Adrenal gland (tissue), 12 donors: ENCODE data around the gene DPH3. TPM values are rescaled to one million over a fixed set of nuclear protein-coding genes. Genes with fewer than 3 reads are reported as not detected.

Experiments used
- DNase-seq, 7 donors: peaks; one replicate each; pipeline ENCODE4 v3.0.0-alpha.2; 2019 to 2020
- H3K27ac ChIP-seq, 5 donors: fragments of 200-600 bp; sonication (generic) in 4 of 5; 1 replicate in 3 of 5; 2 replicates in 2 of 5; pipeline versions ENCODE4 v1.5.1 to v1.8.0; 2016 to 2020; ENCODE audit warnings: mild to moderate bottlenecking in 1 of 5
- H3K27me3 ChIP-seq: fragments of 200-600 bp; 2 replicates; pipeline ENCODE4 v1.8.0; 2021
- H3K36me3 ChIP-seq, 2 donors: fragments of 200-600 bp; replicated peaks in 1 of 2; 1 replicate in 1 of 2; 2 replicates in 1 of 2; pipeline versions ENCODE4 v1.5.1 to v1.8.0; 2018 to 2022
- H3K4me1 ChIP-seq, 2 donors: fragments of 200-600 bp; replicated peaks in 1 of 2; 1 replicate in 1 of 2; 2 replicates in 1 of 2; pipeline versions ENCODE4 v1.5.1 to v1.8.0; 2018 to 2021
- H3K4me3 ChIP-seq, 4 donors: fragments of 200-600 bp; sonication (generic) in 3 of 4; one replicate each; pipeline ENCODE4 v1.5.1; 2016 to 2018
- H3K9me3 ChIP-seq, 3 donors: fragments of 200-600 bp; sonication (generic) in 1 of 3; replicated peaks in 1 of 3; 1 replicate in 2 of 3; 2 replicates in 1 of 3; pipeline versions ENCODE4 v1.5.1 to v1.8.0; 2016 to 2021
- POLR2A ChIP-seq, 2 donors: fragments of 450-650 bp; IDR thresholded peaks; one replicate each; pipeline ENCODE4 v1.6.1; 2017; ENCODE audit warnings: antibody characterized with exemption in 2 of 2, mild to moderate bottlenecking in 2 of 2, moderate library complexity in 1 of 2
- WGBS, 4 donors: extraction: QIAGEN DNeasy Blood & Tissue Kit in 2 of 4; methylation state at CpG; one replicate each; pipeline versions ENCODE4 v1.1.5 to v1.1.7; 2013 to 2017; 5-methylcytosine and 5-hydroxymethylcytosine counted together
- intact Hi-C, 2 donors: fragments of 100-400 bp; cut with DNase I; formaldehyde crosslinking; loops; one replicate each; pipeline versions ENCODE4 v1.14.1 to v1.15.0; 2022 to 2023
- polyA plus RNA-seq, 3 donors: library from polyadenylated mRNA; stranded (reverse); fragments of 200-250 nt in 2 of 3; fragments of 350-450 nt in 1 of 3; fragmentation: Illumina TruSeq in 1 of 3; extraction: RNeasy Lipid Tissue Mini Kit (QIAGEN cat#74804) in 1 of 3; gene quantifications; one replicate each; pipeline ENCODE4 v1.2.3, GENCODE V29; 2013 to 2014
- total RNA-seq, 9 donors: library from RNA; depleted of rRNA in 4 of 9; stranded (reverse); fragments of >200 nt in 4 of 9; fragments of 120-200 nt in 1 of 9; fragmentation: NEBNext Ultra II Directional in 1 of 9; extraction: Animal tissue kit (Norgen Biotek cat#: 25700) in 1 of 9; gene quantifications; one replicate each; pipeline versions ENCODE4 v1.1.0 to v1.2.4, GENCODE V29; 2013 to 2023
- TF ChIP-seq, protein P1 (sequence below), 6 experiments: fragments of 450-650 bp in 4 of 6; fragments of 200-600 bp in 2 of 6; sonication (generic) in 1 of 6; IDR thresholded peaks; 1 replicate in 5 of 6; 2 replicates in 1 of 6; pipeline versions ENCODE4 v1.5.1 to v1.8.0; 2016 to 2021; ENCODE audit warnings: antibody characterized with exemption in 6 of 6, mild to moderate bottlenecking in 2 of 6, moderate library complexity in 1 of 6
- donor health status: healthy with polysubstance abuse.
- donor health status: Bipolar disorder and iron deficiency.
- donor health status: DM: yes; HTN: yes; CAD: no.
- donor health status: DM: no; HTN: no; CAD: no.
- donor health status: DM: no; HTN: no; CAD: no.
- donor health status: DM: yes; HTN: yes; CAD: no.

Gene DPH3
- total and polyA plus RNA-seq, 12 donors, result 6.6 to 42.7 (median 19.1) TPM

DNA sequence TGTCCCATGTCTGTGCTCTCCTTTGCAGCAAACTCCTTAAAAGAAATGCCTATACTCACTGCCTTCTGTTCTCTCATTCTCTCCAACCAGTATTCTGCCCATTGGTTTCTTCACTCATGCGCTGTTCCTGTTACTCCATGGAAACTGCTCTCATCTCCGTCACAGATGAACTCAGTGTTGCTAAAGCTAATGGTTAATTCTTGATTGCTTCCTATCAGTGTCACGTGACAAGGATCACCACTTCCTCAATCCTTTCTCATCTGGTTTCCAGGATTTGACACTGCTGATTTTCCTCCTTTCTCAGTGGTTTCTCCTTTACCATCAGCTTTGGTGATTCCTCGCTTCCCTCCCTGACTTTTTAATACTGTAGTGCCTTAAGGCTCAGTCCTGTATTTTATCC, 2.6 kb downstream of the DPH3 start:
- intact Hi-C loops, result no loop called here
- DNase-seq, result no peak
- Histone ChIP-seq H3K36me3 (peaks cover 0 to 13% of the 10 kb centered on the region in 2 donors), H3K27me3 (no peaks in the 10 kb centered on the region), H3K4me1 (peaks cover 12 to 36% of the 10 kb centered on the region in 2 donors), H3K9me3 (no peaks in the 10 kb centered on the region), H3K4me3 (no peak overlapping the region), H3K27ac (no peak overlapping the region)
- 66 to 77% (median 75%) methylated on average over 4 of the region's 4 CpGs for WGBS, 4 donors
- TF ChIP-seq, protein P1, sequence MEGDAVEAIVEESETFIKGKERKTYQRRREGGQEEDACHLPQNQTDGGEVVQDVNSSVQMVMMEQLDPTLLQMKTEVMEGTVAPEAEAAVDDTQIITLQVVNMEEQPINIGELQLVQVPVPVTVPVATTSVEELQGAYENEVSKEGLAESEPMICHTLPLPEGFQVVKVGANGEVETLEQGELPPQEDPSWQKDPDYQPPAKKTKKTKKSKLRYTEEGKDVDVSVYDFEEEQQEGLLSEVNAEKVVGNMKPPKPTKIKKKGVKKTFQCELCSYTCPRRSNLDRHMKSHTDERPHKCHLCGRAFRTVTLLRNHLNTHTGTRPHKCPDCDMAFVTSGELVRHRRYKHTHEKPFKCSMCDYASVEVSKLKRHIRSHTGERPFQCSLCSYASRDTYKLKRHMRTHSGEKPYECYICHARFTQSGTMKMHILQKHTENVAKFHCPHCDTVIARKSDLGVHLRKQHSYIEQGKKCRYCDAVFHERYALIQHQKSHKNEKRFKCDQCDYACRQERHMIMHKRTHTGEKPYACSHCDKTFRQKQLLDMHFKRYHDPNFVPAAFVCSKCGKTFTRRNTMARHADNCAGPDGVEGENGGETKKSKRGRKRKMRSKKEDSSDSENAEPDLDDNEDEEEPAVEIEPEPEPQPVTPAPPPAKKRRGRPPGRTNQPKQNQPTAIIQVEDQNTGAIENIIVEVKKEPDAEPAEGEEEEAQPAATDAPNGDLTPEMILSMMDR (IDR thresholded peaks at IDR 0.05), result no peak
- TF ChIP-seq POLR2A (IDR thresholded peaks at IDR 0.05), result no peak

DNA sequence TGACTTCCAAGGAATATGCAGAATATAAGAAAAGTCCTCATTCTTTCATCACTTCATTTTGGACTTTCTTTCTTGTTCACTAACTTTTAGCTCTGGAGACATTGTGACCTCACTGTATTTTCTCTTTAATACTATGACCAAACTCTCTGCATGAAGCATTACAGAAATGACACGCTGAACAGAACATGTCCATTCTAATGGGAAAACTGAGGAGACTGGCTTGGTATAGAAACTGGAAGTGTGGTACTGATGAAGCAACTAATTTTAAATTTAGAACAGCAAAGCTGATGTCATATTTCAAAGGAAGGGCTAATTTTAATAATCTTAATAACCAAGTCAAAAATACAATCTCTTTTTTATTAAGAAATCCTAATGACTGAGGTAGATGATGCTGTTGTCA, 4.7 kb downstream of the DPH3 start:
- Histone ChIP-seq H3K4me1 (peaks cover 6 to 18% of the 10 kb centered on the region in 2 donors), H3K27ac (no peak overlapping the region), H3K36me3 (peaks cover 0 to 13% of the 10 kb centered on the region in 2 donors), H3K4me3 (no peak overlapping the region), H3K27me3 (no peaks in the 10 kb centered on the region), H3K9me3 (no peaks in the 10 kb centered on the region)
- intact Hi-C loops, result no loop called here
- 78 to 85% (median 79%) methylated on average over 1 of the region's 1 CpG for WGBS, 4 donors
- no peak for DNase-seq
- TF ChIP-seq, protein P1 (IDR thresholded peaks at IDR 0.05), result no peak
- TF ChIP-seq POLR2A (IDR thresholded peaks at IDR 0.05), result no peak

DNA sequence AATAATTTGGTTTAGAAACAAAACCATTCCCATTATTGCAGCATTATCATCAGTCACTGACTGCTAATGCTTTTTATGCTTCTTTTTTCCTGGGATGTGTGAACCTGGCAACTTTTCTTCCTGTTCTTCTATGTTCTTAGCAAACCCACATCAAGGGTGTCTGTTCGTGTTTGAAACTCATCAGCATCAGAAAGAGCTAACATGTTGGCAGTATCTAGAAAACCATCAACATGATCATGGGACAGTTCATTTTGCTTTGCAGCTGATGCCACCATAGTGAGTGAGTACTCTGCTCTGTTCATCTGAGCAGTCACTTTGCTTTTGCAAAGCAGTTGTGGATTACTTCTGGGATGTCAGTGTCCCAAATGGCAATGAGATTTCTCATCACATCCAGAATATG, 5.9 kb downstream of the DPH3 start:
- Histone ChIP-seq H3K36me3 (peaks cover 0 to 13% of the 10 kb centered on the region in 2 donors), H3K9me3 (no peaks in the 10 kb centered on the region), H3K4me3 (no peak overlapping the region), H3K27ac (no peak overlapping the region), H3K27me3 (no peaks in the 10 kb centered on the region), H3K4me1 (peaks cover 2 to 14% of the 10 kb centered on the region in 2 donors)
- TF ChIP-seq, protein P1 (IDR thresholded peaks at IDR 0.05), result no peak
- TF ChIP-seq POLR2A (IDR thresholded peaks at IDR 0.05), result no peak
- no peak for DNase-seq
- WGBS, 4 donors, result 71 to 85% (median 78%) methylated on average over 1 of the region's 1 CpG
- intact Hi-C loops, result no loop called here

DNA sequence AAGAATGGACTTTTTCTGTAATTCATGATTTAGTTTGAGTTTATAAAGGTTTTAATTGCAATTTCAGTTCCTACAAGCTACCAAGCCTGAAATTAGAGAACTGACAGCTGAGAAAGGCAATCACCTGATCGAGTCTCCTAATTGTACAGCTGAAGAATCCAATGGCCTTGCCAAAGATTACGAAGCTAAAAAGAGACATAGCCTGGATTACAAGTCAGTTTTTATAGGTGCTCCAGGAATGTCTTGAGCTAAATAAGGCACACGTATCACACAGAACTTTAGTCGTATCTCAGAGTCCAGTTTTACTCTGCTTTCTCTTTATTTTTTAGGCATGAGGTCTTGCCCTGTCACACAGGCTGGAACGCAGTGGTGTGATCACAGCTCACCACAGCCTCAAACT, 6.6 kb downstream of the DPH3 start:
- H3K27me3 ChIP-seq, result no peaks in the 10 kb centered on the region
- intact Hi-C loops, result no loop called here
- no peaks in the 10 kb centered on the region for H3K9me3 ChIP-seq
- no peak overlapping the region for H3K27ac ChIP-seq
- TF ChIP-seq, protein P1 (IDR thresholded peaks at IDR 0.05), result no peak
- TF ChIP-seq POLR2A (IDR thresholded peaks at IDR 0.05), result no peak
- 68 to 91% (median 79%) methylated on average over 5 of the region's 5 CpGs for WGBS, 4 donors
- peaks cover 0 to 13% of the 10 kb centered on the region in 2 donors for H3K36me3 ChIP-seq
- H3K4me3 ChIP-seq, result no peak overlapping the region
- DNase-seq, result no peak
- peaks cover 0 to 7% of the 10 kb centered on the region in 2 donors for H3K4me1 ChIP-seq
